Measurements from ENCODE around the gene PPM1K.
"Not testable (repeated sequence)": the region's sequence is repeated elsewhere in the genome, so short reads cannot be mapped to it uniquely, and the experiment has no call there.

The PPM1K gene

DNA sequence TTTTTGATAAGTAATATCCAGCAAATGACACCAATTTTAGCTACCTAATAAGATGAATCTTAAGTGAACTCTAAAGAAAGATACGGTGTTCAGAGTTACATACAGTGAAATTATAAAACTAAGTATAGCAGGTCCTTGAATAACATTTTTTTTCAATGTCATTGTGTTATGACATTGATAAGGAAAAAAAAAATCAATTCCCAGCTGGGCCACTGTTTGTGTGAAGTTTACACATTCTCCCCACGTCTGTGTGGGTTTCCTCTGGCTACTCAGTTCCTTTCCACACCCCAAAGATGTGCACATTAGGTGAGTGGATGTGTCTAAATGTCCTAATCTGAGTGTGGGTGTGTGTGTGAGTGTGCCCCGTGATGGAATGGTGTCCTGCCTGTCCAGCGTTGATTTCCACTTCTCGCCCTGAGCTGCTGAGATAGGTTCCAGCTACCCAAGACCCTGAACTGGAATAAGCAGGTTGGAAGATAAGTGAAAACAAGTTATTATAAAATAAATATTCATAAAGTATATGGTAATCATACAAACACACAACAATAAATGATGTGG, 31.2 kb upstream of the PPM1K start:
- no peak for DNase-seq (ENCODE audit: low read depth)
- TF ChIP-seq, protein P1, sequence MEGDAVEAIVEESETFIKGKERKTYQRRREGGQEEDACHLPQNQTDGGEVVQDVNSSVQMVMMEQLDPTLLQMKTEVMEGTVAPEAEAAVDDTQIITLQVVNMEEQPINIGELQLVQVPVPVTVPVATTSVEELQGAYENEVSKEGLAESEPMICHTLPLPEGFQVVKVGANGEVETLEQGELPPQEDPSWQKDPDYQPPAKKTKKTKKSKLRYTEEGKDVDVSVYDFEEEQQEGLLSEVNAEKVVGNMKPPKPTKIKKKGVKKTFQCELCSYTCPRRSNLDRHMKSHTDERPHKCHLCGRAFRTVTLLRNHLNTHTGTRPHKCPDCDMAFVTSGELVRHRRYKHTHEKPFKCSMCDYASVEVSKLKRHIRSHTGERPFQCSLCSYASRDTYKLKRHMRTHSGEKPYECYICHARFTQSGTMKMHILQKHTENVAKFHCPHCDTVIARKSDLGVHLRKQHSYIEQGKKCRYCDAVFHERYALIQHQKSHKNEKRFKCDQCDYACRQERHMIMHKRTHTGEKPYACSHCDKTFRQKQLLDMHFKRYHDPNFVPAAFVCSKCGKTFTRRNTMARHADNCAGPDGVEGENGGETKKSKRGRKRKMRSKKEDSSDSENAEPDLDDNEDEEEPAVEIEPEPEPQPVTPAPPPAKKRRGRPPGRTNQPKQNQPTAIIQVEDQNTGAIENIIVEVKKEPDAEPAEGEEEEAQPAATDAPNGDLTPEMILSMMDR (conservative IDR thresholded peaks at IDR 0.05; ENCODE audit: low read depth, low read length) = no peak
- H3K4me3 ChIP-seq (ENCODE audit: low read length) = no peak overlapping the region

DNA sequence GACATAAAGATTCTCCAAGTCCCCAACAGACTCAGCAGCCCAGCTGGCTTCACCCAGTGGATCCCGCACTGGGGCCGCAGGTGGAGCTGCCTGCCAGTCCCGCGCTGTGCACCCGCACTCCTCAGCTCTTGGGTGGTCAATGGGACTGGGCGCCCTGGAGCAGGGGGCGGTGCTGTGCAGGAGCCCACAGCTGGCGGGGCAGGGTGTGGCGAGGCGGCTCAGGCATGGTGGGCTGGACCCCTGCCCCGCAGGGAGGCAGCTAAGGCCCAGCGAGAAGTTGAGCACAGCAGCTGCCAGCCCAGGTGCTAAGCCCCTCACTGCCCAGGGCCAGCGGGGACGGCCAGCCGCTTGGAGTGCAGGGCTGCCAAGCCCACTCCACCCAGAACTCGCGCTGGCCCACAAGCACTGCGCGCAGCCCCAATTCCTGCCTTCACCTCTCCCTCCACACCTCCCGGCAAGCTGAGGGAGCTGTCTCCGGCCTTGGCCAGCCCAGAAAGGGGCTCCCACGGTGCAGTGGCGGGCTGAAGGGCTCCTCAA, 28.8 kb upstream of the PPM1K start:
- not testable (repeated sequence) for DNase-seq (ENCODE audit: low read depth)

DNA sequence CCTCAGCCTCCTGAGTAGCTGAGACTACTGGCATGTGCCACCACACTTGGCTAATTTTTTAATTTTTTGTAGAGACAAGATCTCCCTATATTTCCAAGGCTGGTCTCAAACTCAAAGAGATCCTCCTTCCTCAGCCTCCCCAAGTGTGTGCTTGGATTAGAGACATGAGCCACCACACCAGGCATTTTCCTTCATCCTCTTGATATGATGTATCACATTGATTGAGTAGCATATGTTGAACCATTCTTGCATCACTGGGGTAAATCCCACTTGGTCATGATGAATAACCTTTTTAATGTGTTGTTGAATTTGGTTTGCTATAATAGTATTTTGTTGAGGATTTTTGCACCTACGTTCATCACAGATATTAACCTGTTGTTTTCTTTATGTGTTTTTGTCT, 24.2 kb upstream of the PPM1K start:
- no peak overlapping the region for H3K4me3 ChIP-seq (ENCODE audit: low read length)
- TF ChIP-seq, protein P1 (conservative IDR thresholded peaks at IDR 0.05; ENCODE audit: low read depth, low read length) = no peak
- DNase-seq (ENCODE audit: low read depth) = no peak

More for the DNA sequence above, 28.8 kb upstream of the PPM1K start:
- H3K4me3 ChIP-seq (ENCODE audit: low read length) = not testable (repeated sequence)

DNA sequence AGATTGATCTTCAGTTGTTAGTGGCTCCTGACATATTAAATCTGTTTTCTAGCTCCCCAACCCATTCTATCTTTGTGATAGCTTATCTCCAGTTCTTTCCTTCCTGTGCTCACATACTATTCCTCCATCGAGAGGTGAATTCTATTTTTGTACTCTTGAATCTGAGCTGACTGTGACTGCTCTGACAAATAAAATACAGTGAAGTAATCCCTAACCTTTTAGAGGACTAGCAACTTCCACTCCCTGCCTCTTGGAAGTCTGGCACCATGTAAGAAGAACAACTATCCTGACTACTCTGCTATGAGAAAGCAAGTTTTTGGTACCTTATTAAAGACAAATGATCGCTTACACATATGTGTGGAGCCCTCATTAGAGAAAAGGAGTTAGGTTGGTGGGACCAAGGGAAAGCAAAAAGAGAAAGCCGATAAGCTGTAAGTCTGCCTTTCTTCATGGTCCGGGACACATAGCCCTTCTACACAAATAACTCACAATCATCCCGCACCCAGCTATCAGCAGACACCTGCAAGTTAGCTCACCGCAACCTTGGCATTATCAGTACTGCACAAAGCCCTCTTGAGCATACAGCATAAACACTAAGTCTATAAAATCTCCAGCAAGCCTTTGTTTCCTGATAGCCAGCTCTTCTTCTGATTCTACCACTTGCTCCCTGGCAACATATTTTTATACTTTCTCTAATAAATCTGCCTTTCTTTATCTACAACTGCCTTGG, 13.5 kb upstream of the PPM1K start:
- TF ChIP-seq, protein P1 (conservative IDR thresholded peaks at IDR 0.05; ENCODE audit: low read depth, low read length) = no peak
- H3K4me3 ChIP-seq (ENCODE audit: low read length) = no peak overlapping the region
- DNase-seq (ENCODE audit: low read depth) = no peak

DNA sequence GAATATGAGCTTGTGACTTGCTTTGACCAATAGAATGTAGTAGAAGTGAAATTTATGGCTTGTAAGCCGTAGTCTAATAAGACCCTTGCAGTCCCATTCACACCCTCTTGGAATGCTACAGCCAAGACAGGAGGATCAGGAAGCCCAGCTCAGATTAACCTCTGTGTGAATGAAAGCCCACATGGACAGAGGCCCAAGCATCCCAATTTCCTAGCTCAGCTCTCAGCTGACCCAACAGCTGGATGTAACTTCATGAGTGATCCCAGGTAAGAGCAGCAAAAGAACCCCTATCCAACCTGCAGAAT, 12.8 kb upstream of the PPM1K start:
- no peak overlapping the region for H3K4me3 ChIP-seq (ENCODE audit: low read length)
- DNase-seq (ENCODE audit: low read depth) = no peak
- TF ChIP-seq, protein P1 (conservative IDR thresholded peaks at IDR 0.05; ENCODE audit: low read depth, low read length) = no peak

DNA sequence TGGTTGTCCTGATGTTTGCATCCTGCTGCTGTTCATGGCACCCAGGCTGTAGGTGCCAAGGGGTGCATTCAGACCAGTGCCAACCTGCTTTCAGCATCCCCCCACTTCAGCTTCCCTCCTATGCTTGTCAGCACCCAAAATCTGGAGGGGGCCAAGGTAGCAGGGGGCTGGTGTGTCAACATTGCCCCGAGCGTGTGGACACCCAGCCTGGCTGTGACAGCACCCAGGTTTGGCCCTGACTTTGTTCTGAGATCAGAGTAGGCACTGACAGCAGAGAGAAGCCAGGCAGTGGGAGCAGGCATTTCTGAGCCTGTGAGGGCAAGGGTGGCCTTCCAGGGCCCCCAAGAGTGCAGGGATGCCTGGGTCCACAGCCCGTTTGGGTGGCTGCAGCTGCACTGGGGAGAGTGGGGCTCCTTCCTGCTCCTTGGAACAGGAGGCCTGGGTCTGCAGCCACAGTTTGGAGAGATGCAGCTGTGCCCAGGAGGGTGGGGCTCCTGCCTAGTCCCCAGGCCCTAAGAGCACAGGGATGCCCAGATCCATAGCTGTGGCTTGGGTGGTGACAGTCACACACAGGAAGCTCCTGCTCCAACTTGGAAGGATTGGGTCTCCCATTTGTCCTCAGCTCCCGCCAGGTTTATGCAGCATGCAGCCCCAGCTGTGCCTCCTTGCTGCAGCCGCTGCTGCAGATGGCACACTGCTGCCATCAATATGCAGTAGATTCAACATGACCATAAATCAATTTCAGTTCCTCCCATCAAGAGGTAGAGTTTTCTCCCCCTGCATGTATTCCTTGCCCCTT, 12.3 kb upstream of the PPM1K start:
- DNase-seq (ENCODE audit: low read depth) = no peak
- no peak overlapping the region for H3K4me3 ChIP-seq (ENCODE audit: low read length)
- TF ChIP-seq, protein P1 (conservative IDR thresholded peaks at IDR 0.05; ENCODE audit: low read depth, low read length) = no peak

DNA sequence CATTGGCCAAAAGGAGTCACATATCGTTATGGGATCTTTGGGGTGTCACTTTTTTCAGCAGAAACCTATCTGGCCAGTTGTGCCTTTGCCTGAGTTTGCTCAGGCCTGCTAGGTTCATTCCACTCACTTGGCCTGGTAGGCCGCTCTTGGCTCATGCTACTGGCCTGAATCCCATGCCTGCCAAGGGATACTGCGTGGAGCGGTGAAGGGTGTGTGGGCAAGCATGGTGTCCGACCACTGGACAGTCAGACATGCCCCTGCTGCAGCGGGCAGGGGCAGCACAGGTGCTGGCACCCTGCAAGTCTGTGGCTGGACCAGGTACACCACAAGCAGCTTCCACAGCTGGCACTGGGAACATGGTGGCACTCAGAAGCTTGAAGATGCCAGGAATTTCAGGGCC, 11.3 kb upstream of the PPM1K start:
- H3K4me3 ChIP-seq (ENCODE audit: low read length) = no peak overlapping the region
- TF ChIP-seq, protein P1 (conservative IDR thresholded peaks at IDR 0.05; ENCODE audit: low read depth, low read length) = no peak
- DNase-seq (ENCODE audit: low read depth) = no peak
